ENCODE data around the gene NEUROG2. TPM values are rescaled to one million over a fixed set of nuclear protein-coding genes. Genes with fewer than 3 reads are reported as not detected.

NEUROG2 gene
- total RNA-seq, 1 experiment from 2014 or later, result not detected

DNA sequence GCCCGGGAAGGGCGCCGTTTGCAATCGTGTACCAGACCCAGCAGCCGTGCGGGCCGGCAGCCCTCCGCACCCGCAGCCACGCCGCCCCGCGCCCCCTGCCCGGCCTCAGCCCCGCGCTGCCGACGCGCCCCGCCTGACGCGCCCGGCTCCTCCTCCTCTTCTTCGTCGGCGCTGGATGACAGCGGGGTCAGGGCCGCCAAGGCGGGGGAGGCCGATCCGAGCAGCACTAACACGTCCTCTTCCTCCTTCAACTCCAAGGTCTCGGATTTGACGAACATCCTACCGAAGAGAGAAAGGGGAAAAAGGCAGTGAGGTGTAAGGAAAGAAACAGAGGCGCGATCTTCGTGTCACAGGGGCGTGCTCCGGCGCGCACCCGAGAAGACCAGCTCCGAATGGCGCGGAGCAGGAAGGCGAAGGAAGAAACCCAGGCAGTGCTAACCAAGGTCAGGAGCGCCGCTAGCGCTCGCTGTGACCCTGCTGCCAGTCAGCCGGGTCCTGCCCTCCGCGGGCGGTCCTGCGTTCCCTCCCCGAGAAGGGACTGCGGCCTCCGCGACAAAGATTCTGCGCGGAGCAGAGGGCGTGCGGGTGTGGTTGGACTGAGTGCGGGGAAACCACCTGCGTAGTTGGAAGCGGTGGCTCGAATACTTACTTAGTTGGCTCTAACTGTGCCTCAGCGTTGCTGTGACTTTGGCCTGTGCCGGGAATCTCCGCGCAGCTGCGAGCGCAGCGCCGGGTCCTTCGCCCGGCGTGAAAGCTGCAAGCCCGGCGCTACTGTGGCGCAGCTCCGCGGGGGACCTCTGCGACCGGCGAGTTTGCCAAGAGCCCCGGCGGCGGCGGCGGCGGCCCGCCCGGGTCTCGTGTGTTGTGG, 548 bp downstream of the NEUROG2 start:
- Mint-ChIP-seq H3K27ac (ENCODE audit: low read depth, unreplicated experiment) (no peak overlapping the region), H3K27me3 (ENCODE audit: insufficient read depth, unreplicated experiment) (peaks cover 92% of the 10 kb centered on the region), H3K9me3 (ENCODE audit: unreplicated experiment) (no peaks in the 10 kb centered on the region), H3K36me3 (ENCODE audit: insufficient read depth, unreplicated experiment) (no peaks in the 10 kb centered on the region), H3K4me3 (ENCODE audit: unreplicated experiment) (peak overlapping the region; percentile 98), H3K4me1 (ENCODE audit: insufficient read depth, unreplicated experiment) (peaks cover 26% of the 10 kb centered on the region)
- DNase-seq (ENCODE audit: unreplicated experiment), result no peak
- CTCF ChIA-PET, result interaction anchor here (0.7 to 1.7 kb wide), 5 partner anchors 9 to 416 kb away, joined by 3 to 6 read pairs (median 3); no protein-coding TSS in a partner anchor
- intact Hi-C loops (cut with micrococcal nuclease), result loop anchor here (1.0 kb wide), 1 partner anchor 23 kb away; no protein-coding TSS in a partner anchor
- POLR2A ChIA-PET, result interaction anchor here (0.6 to 1.9 kb wide), 3 partner anchors 9 to 218 kb away, joined by 3 to 6 read pairs (median 4); partner anchors contain the start of gene ALPK1
- TF ChIP-seq, protein P1, sequence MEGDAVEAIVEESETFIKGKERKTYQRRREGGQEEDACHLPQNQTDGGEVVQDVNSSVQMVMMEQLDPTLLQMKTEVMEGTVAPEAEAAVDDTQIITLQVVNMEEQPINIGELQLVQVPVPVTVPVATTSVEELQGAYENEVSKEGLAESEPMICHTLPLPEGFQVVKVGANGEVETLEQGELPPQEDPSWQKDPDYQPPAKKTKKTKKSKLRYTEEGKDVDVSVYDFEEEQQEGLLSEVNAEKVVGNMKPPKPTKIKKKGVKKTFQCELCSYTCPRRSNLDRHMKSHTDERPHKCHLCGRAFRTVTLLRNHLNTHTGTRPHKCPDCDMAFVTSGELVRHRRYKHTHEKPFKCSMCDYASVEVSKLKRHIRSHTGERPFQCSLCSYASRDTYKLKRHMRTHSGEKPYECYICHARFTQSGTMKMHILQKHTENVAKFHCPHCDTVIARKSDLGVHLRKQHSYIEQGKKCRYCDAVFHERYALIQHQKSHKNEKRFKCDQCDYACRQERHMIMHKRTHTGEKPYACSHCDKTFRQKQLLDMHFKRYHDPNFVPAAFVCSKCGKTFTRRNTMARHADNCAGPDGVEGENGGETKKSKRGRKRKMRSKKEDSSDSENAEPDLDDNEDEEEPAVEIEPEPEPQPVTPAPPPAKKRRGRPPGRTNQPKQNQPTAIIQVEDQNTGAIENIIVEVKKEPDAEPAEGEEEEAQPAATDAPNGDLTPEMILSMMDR (IDR thresholded peaks at IDR 0.05; ENCODE audit: unreplicated experiment), result no peak
- BruUV-seq (replicated peaks), result no TSS peak

DNA sequence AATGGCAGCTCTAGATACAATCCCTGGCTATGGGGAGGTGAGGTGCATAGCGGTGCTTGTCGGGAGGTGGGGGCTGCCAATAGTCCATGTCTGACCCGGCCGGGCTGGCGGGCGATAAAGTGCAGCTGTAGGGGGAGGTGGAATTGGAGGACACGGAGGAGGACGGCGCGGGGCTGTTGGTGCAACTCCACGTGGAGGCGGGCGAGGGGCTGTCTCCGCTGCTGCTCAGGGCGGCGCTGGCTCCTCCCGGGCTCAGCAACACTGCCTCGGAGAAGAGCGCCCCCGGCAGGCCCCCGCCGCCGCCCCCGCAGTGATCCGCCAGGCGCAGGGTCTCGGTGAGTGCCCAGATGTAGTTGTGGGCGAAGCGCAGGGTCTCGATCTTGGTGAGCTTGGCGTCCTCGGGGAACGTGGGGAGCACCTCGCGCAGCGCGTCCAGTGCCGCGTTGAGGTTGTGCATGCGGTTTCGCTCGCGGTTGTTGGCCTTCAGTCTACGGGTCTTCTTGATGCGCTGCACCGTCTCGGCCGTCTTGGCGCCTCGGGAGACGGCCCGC, 1.3 kb downstream of the NEUROG2 start:
- H3K4me3 Mint-ChIP-seq (ENCODE audit: unreplicated experiment), result peak overlapping the region; percentile 98
- BruUV-seq (replicated peaks), result no TSS peak
- H3K36me3 Mint-ChIP-seq (ENCODE audit: insufficient read depth, unreplicated experiment), result no peaks in the 10 kb centered on the region
- no peaks in the 10 kb centered on the region for H3K9me3 Mint-ChIP-seq (ENCODE audit: unreplicated experiment)
- peaks cover 87% of the 10 kb centered on the region for H3K27me3 Mint-ChIP-seq (ENCODE audit: insufficient read depth, unreplicated experiment)
- peaks cover 26% of the 10 kb centered on the region for H3K4me1 Mint-ChIP-seq (ENCODE audit: insufficient read depth, unreplicated experiment)
- no peak overlapping the region for H3K27ac Mint-ChIP-seq (ENCODE audit: low read depth, unreplicated experiment)
- TF ChIP-seq, protein P1 (IDR thresholded peaks at IDR 0.05; ENCODE audit: unreplicated experiment), result no peak
- ChIA-PET POLR2A (interaction anchor here (0.6 to 1.9 kb wide), 2 partner anchors 9 to 123 kb away, joined by 4 to 6 read pairs; no protein-coding TSS in a partner anchor), CTCF (interaction anchor here (0.9 to 1.7 kb wide), 3 partner anchors 8 to 415 kb away, joined by 3 to 6 read pairs (median 3); no protein-coding TSS in a partner anchor)
- DNase-seq (ENCODE audit: unreplicated experiment), result no peak
- intact Hi-C loops (cut with micrococcal nuclease), result loop anchor here (1.0 kb wide), 1 partner anchor 22 kb away; no protein-coding TSS in a partner anchor

DNA sequence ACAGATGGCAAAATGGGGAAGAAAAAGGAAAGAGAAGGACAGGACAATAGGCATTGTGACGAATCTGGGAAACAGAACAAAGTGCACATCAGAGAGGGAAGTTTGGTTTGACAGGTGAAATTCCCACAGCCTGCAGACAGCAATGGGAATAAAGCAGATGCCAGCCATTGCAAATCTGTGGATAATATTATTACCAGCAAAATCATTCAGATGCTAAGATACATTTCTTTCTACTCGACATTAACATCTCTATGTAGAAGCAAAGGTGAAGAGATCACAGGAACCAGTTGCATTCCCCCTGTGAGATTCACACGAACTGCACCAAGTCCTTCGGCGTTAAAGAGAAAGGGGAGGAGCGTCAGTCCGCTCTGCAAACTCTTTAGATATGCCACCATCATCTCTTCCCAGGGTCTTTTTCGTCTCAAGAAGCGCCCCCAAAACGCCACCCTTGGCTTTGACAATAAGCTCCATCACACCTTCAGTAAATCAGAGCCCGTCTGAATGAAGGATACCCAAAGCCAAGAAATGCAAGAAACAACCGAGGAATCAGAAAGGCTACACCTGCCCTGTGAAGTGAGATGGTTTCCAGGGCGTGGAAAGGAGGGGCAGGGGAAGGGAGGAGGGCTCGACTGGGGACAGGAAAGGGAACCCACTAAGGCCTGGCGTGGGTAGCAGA, 1.9 kb downstream of the NEUROG2 start:
- Mint-ChIP-seq H3K27me3 (ENCODE audit: insufficient read depth, unreplicated experiment) (peaks cover 87% of the 10 kb centered on the region), H3K4me3 (ENCODE audit: unreplicated experiment) (peak overlapping the region; percentile 98), H3K27ac (ENCODE audit: low read depth, unreplicated experiment) (no peak overlapping the region), H3K36me3 (ENCODE audit: insufficient read depth, unreplicated experiment) (no peaks in the 10 kb centered on the region), H3K9me3 (ENCODE audit: unreplicated experiment) (no peaks in the 10 kb centered on the region), H3K4me1 (ENCODE audit: insufficient read depth, unreplicated experiment) (peaks cover 32% of the 10 kb centered on the region)
- TF ChIP-seq, protein P1 (IDR thresholded peaks at IDR 0.05; ENCODE audit: unreplicated experiment), result no peak
- POLR2A ChIA-PET, result no interaction called here
- intact Hi-C loops (cut with micrococcal nuclease), result no loop called here
- BruUV-seq (replicated peaks), result no TSS peak
- DNase-seq (ENCODE audit: unreplicated experiment), result no peak
- CTCF ChIA-PET, result interaction anchor here (0.9 to 1.7 kb wide), 3 partner anchors 9 to 415 kb away, joined by 3 to 6 read pairs (median 3); no protein-coding TSS in a partner anchor
